HepG2 (cell line): ENCODE results near the gene RTCA. TPM values are rescaled to one million over a fixed set of nuclear protein-coding genes. Genes with fewer than 3 reads are reported as not detected.

Experiments used
- AGO2 ChIP-seq: fragments of 200-400 bp; formaldehyde crosslinking; optimal IDR thresholded peaks from 2 replicates; pipeline ENCODE3; 2017; ENCODE audit warnings: mild to moderate bottlenecking, low read depth, low read length, moderate library complexity
- ATRX ChIP-seq: sonication (generic); formaldehyde crosslinking; IDR thresholded peaks from 2 replicates; pipeline ENCODE4 v1.4.0; 2020; ENCODE audit warnings: missing genetic modification reagents, borderline replicate concordance
- CAMTA2 ChIP-seq: sonication (generic); formaldehyde crosslinking; IDR thresholded peaks from 2 replicates; pipeline ENCODE4 v1.4.0; 2020; ENCODE audit warnings: mild to moderate bottlenecking, missing genetic modification reagents, borderline replicate concordance
- CEBPB ChIP-seq: IDR thresholded peaks from 2 replicates; pipeline ENCODE4 v1.6.1; 2011; ENCODE audit warnings: low read depth, low read length, improper control_type of control experiment, borderline replicate concordance
- HOMEZ ChIP-seq: IDR thresholded peaks from 2 replicates; pipeline ENCODE4 v1.6.1; 2016; ENCODE audit warnings: low read depth
- HOXA3 ChIP-seq: sonication (generic); formaldehyde crosslinking; IDR thresholded peaks from 2 replicates; pipeline ENCODE4 v1.5.0; 2020; ENCODE audit warnings: missing genetic modification reagents
- MAZ ChIP-seq, 2 experiments: sonication (generic) in 1 of 2; formaldehyde crosslinking in 1 of 2; IDR thresholded peaks; 2 replicates each; pipeline versions ENCODE4 v1.5.0 to v1.6.1; 2012 to 2020; ENCODE audit warnings: low read depth in 2 of 2, mild to moderate bottlenecking in 2 of 2, borderline replicate concordance in 1 of 2, improper control_type of control experiment in 1 of 2, low read length in 1 of 2, missing genetic modification reagents in 1 of 2, moderate library complexity in 1 of 2
- NFATC3 ChIP-seq: sonication (generic); formaldehyde crosslinking; IDR thresholded peaks from 2 replicates; pipeline ENCODE4 v1.5.1; 2020; ENCODE audit warnings: mild to moderate bottlenecking, missing genetic modification reagents
- RBAK ChIP-seq: sonication (generic); formaldehyde crosslinking; IDR thresholded peaks from 2 replicates; pipeline ENCODE4 v1.5.1; 2020; ENCODE audit warnings: mild to moderate bottlenecking, missing genetic modification reagents
- SATB2 ChIP-seq: sonication (generic); formaldehyde crosslinking; IDR thresholded peaks from 2 replicates; pipeline ENCODE4 v1.5.0; 2020; ENCODE audit warnings: missing genetic modification reagents
- SRSF9 ChIP-seq: fragments of 200-400 bp; formaldehyde crosslinking; IDR thresholded peaks from 2 replicates; pipeline ENCODE4 v1.6.1; 2018; ENCODE audit warnings: borderline replicate concordance, mild to moderate bottlenecking, low read depth, low read length; ENCODE audit not compliant: insufficient read depth, poor library complexity, severe bottlenecking
- TBL1XR1 ChIP-seq: fragments of 150-350 bp; IDR thresholded peaks from 2 replicates; pipeline ENCODE4 v1.6.1; 2014; ENCODE audit warnings: borderline replicate concordance, low read length; ENCODE audit not compliant: partially characterized antibody
- ZBTB4 ChIP-seq: sonication (generic); formaldehyde crosslinking; IDR thresholded peaks from 2 replicates; pipeline ENCODE4 v1.4.0; 2020; ENCODE audit warnings: missing genetic modification reagents, mild to moderate bottlenecking, borderline replicate concordance
- ZFP36 ChIP-seq: fragments of 150-350 bp; IDR thresholded peaks from 2 replicates; pipeline ENCODE4 v1.6.1; 2018; ENCODE audit warnings: borderline replicate concordance, low read length, low read depth; ENCODE audit not compliant: partially characterized antibody
- ZNF317 ChIP-seq: sonication (generic); formaldehyde crosslinking; IDR thresholded peaks from 2 replicates; pipeline ENCODE4 v1.5.0; 2020; ENCODE audit warnings: mild to moderate bottlenecking, missing genetic modification reagents
- ZNF607 ChIP-seq: sonication (generic); formaldehyde crosslinking; IDR thresholded peaks from 2 replicates; pipeline ENCODE4 v1.5.1; 2020; ENCODE audit warnings: missing genetic modification reagents, mild to moderate bottlenecking, borderline replicate concordance
- ZNF678 ChIP-seq: sonication (generic); formaldehyde crosslinking; IDR thresholded peaks from 2 replicates; pipeline ENCODE4 v1.4.0; 2020; ENCODE audit warnings: mild to moderate bottlenecking, missing genetic modification reagents
- ZNF761 ChIP-seq: sonication (generic); formaldehyde crosslinking; conservative IDR thresholded peaks from 2 replicates; pipeline ENCODE4 v1.4.0; 2020; ENCODE audit warnings: mild to moderate bottlenecking, missing genetic modification reagents
- ZSCAN29 ChIP-seq: sonication (generic); formaldehyde crosslinking; conservative IDR thresholded peaks from 2 replicates; pipeline ENCODE4 v1.4.0; 2020; ENCODE audit warnings: mild to moderate bottlenecking, missing genetic modification reagents
- ZUFSP ChIP-seq: sonication (generic); formaldehyde crosslinking; IDR thresholded peaks from 2 replicates; pipeline ENCODE4 v1.9.0; 2021; ENCODE audit warnings: missing genetic modification reagents, mild to moderate bottlenecking, borderline replicate concordance
- polyA plus RNA-seq, 8 experiments: library from polyadenylated mRNA; depleted of rRNA in 3 of 8; stranded (reverse) in 7 of 8; unstranded in 1 of 8; fragments of >200 nt; fragmentation: Illumina TruSeq in 4 of 8; extraction: Trizol in 4 of 8; gene quantifications; 2 replicates each; pipeline versions ENCODE4 v1.2.1 to v1.2.3, GENCODE V29; 2011 to 2016; ENCODE audit warnings: low read depth in 4 of 8, missing spikeins in 1 of 8, mixed read lengths in 1 of 8; ENCODE audit not compliant: insufficient read depth in 1 of 8
- total RNA-seq, 5 experiments: library from RNA; depleted of rRNA; stranded (reverse); fragments of >200 nt; fragmentation: Illumina TruSeq; extraction: Trizol; gene quantifications; 2 replicates each; pipeline ENCODE4 v1.2.3, GENCODE V29; 2016; ENCODE audit warnings: low read depth in 1 of 5

The RTCA gene
- total and polyA plus RNA-seq, 2 of the 13 experiments (the other 11 are each of a cell fraction or from before 2014, with no cell fraction given) = 22.7 to 31.0 TPM

GRCh38 chr1:100265931-100266740 lies at the start of gene RTCA (continued):
- TF ChIP-seq ZBTB4 (CRISPR knock-in tag) (0 out of 2 replicates have a peak, but pooled peaks have one; percentile 19), NFATC3 (CRISPR knock-in tag) (no peak), RBAK (CRISPR knock-in tag) (no peak), HOMEZ (CRISPR knock-in tag) (peak; percentile 42; the same call in 1 of the 2 replicates), SATB2 (0 out of 2 replicates have a peak, but pooled peaks have one; percentile 76), ZNF607 (CRISPR knock-in tag) (no peak), ATRX (no peak), HOXA3 (CRISPR knock-in tag) (peak; percentile 60), ZNF678 (CRISPR knock-in tag) (no peak), AGO2 (peak; percentile 35), CAMTA2 (CRISPR knock-in tag) (0 out of 2 replicates have a peak, but pooled peaks have one; percentile 24), MAZ (IDR thresholded peaks at IDR 0.05; ENCODE audit: borderline replicate concordance, low read depth, low read length) (no peak), MAZ (CRISPR knock-in tag; IDR thresholded peaks at IDR 0.05; ENCODE audit: low read depth) (no peak), CEBPB (no peak), ZFP36 (no peak), ZNF317 (CRISPR knock-in tag) (no peak; the same call in 1 of the 2 replicates), SRSF9 (no peak), ZSCAN29 (CRISPR knock-in tag) (no peak; the same call in 1 of the 2 replicates), ZUFSP (CRISPR knock-in tag) (no peak), ZNF761 (CRISPR knock-in tag) (no peak), TBL1XR1 (no peak)
